RKO (cell line): ENCODE data around the gene RNF40.

ENCODE experiments used
- DNase-seq: peaks from one replicate; pipeline ENCODE4 v3.0.0-alpha.2; 2016; ENCODE audit warnings: low spot score

The RNF40 gene

DNA sequence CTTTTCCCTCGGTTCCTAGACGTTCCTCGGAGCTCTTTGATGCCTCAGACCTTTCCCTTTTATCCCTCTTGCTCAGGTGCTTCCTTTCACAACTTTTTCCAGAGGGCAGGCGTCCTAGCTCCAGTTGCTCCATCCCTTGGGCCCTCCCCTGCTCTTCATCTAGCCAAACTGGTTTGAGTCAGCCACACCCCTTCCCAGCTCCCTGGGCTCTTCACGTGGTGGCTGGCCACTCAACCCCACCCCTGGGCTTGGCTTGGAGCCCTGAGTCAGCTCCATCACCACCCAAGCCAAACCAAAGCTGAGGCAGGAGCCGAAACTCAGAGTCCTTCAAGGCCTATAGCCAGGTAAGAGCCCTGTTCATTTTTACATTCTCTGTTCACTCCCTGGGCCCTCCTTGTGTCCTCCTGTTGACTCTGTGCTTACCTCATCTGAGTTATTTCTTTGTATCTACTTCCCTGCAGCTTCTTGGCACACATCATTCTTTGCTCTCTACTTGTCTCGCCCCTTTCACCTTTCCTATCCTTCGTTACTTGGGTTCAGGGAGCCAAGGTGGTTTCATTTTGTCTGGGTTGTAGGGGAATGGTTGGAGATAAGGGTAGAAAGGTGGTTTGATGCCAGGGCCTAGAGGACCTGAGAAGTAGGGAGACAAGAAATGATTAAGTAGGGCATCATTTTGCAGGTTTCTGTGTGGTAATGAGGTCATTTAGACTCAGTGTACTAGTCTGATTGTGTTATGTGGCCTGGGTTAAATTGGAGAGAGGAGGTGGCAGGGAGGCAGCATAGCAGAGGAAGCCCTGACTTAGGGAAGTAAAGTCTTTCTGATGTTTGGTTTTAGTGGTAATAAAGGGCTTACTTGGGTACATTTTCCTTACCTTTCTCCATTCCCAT lies 21.5 kb upstream of the RNF40 start:
- DNase-seq, result no peak

- peak; percentile 45 for DNase-seq
Observed at GRCh38 chr16:30741461-30741914, 20.6 kb upstream of the RNF40 start.

DNA sequence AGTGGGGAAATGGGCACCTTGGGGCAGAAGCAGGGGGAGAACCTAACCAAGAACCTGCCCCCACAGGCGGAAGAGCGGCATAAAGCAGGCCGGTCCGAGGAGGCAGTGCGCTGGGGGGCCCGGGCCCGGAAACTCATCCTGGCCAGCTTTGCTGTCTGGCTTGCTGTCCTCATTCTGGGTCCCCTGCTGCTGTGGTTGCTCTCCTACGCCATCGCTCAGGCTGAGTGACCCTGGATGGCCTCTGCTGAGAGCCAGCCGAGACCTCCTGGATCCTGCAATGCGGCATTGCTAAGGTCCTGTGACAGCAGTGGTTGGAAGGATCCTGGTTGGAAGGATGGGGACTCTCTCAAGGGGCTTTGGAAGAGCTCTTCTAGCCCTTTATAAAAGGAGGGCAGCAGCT lies 18.4 kb upstream of the RNF40 start:
- no peak for DNase-seq

DNA sequence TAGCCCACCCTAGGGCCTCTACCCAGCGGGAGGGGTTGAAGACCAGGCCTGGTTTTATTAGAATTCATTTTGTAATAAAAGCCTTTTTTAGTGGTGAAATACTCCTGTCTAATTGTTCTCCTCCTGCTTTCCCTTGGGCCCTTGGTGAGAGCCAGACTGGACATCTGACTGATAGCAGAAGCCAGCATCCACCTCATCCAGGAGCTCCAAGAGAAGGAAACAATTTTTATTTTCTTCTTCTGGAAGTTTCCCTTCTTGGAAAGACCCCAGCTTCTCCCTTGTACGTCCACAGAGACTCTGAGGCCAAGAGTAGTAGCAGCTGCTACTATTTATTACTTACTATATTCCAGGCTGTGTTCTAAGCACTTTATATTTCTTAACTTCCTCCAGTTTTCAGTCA lies 17.9 kb upstream of the RNF40 start:
- DNase-seq, result no peak

DNA sequence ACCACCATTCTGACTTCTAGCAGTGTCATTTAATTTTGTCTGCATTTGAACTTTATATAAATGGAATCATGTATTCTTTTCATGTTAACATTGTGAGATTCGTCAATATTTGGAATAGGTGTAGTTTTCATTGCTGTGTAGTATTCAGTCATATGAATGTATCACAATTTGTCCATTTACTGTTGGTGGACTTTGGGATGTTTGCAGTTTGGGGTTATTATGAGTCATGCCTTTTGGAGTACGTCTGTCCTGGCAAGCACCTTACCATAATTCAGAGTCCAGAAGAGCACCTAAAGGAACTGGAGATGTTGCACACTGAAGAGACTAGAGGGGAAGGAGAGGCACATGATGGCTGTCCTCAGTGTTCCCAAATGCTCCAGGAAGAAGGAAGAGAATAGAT lies 17.0 kb upstream of the RNF40 start:
- DNase-seq, result no peak

DNA sequence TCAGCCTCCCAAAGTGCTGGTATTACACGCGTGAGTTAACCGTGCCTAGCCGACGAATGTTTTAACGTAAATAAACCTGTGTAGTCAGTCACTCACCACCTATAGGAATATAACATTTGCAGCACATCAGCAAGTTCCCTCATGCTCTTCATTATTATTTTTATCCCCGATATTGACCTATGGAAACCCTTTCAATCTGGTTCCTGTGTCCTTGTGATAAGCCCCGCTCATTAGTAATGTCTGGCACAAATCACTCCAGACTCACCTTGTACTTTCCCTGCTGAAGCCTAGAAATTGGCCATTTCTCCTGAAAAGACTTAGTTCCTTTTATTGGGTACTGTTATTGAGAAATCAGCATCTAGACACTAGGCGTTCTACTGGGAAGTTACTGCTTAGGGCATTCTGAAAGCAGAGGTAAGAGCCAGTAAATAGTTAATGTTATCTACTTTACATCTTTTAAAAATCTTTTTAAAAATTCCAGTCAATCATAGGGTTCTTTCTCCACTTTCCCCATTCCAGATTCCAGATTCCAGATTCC lies 15.4 kb upstream of the RNF40 start:
- no peak for DNase-seq

DNA sequence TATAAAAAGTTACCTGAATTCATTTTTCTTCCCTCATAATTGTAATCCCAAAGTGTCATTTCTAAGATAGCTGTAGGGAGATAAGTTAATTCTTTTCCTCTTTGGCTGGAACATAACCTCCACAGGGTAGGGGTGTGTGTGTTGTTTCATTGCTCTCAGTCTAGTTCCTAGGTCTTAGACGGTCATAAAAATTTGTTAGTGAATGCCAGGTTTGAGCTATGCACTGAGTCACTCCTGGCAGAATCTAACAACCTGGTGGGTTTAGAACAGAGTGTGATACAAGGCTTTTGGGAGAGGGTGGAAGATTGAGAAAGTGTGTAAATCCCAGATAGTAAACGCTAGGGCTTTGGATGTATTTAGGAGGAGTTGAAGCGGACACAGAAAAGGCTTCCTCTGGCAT lies 14.8 kb upstream of the RNF40 start:
- DNase-seq, result peak; percentile 53

GRCh38 chr16:30747799-30748633 lies 14.1 kb upstream of the RNF40 start, which contains the start of gene PHKG2:
Gene PHKG2, plus strand, starts transcription at chr16:30748425. Its CDS starts 396 bp downstream, at chr16:30748821.
- peak; percentile 99 for DNase-seq

DNA sequence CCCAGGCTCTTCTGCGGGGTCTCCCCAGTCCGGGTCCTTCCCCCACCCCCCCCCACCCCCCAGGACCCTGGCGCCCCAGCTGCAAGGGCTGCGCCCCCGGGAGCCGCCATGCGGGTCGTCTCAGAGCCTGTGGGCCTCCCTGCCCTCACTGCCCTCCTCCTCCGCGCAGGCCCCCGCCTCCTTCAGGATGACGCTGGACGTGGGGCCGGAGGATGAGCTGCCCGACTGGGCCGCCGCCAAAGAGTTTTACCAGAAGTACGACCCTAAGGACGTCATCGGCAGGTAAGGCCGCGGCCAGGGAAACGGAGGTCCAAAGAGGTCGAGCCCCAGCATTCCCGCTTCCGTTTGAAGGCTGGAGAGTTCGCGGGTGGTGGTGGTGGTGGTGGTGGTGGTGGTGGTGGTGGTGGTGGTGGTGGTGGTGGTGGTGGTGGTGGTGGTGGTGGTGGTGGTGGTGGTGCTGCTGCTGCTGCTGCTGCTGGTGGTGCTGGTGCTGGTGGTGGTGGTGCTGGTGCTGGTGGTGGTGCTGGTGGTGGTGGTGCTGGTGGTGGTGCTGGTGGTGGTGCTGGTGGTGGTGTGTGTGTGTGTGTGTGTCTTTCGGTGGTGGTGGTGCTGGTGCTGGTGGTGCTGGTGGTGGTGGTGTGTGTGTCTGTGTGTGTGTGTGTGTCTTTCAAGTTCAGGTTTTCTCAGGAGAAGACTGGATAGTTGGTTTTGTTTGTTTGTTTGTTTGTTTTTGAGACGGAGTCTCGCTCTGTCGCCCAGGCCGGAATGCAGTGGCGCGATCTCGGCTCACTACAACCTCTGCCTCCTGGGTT lies 13.3 kb upstream of the RNF40 start:
- peak; percentile 76 for DNase-seq

DNA sequence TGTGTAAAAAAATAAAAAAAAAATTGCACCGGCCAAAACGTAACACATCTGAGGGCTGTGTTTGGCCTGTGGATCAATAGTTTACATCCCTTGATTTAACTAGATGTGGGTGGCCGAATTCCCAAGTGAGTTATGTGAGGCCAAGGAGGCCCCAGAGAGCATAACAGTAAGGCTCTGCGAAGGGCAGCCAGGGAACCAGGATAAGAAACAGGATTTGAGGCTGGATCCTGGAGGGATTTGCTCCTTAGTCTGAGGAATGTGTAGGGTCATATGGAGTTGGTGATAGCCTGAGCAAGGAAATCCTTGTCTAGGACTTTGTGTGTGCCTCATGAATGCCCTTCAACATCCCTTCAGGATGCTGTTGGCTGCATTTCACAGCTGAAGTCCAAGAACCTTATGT lies 11.9 kb upstream of the RNF40 start:
- no peak for DNase-seq

DNA sequence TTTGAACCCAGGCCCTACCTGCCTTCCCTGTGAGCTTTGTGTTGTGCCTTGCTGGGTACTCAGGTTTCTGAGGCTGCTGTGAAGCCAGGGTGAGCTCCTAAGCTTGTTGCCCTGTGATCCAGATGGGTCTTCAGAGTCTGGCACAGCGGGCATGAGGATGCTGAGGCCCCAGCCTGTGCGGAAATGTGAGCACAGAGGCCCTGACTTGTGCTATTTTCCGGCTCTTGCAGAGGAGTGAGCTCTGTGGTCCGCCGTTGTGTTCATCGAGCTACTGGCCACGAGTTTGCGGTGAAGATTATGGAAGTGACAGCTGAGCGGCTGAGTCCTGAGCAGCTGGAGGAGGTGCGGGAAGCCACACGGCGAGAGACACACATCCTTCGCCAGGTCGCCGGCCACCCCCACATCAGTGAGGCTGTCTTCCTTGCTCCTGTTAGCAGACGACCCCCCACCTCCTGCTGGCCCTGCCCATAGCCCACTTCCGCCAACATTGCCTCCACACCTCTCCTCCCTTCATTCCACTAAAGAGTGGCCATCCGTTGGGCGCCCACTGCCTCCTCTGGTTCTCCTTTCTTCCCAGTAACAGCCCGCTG lies 11.2 kb upstream of the RNF40 start:
- no peak for DNase-seq

DNA sequence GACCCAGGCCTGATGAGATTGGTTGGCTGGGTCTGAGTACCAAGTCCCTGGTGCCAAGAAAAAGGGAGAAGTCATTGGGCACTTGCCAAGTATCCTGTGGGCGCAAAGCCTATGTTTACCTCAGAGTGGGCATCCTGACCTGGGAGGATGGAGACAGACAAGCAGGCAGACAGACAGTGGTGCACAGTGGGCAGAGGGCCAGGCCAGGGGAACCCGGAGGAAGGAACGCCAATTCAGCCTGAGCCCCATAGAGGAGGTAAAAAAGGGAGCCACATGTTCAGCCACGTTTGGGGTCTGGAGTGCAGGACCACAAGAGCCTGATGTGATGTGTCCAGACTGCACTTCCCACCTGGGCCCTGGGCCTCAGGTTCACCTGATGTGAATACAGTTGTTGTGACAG lies 8.5 kb upstream of the RNF40 start:
- no peak for DNase-seq

DNA sequence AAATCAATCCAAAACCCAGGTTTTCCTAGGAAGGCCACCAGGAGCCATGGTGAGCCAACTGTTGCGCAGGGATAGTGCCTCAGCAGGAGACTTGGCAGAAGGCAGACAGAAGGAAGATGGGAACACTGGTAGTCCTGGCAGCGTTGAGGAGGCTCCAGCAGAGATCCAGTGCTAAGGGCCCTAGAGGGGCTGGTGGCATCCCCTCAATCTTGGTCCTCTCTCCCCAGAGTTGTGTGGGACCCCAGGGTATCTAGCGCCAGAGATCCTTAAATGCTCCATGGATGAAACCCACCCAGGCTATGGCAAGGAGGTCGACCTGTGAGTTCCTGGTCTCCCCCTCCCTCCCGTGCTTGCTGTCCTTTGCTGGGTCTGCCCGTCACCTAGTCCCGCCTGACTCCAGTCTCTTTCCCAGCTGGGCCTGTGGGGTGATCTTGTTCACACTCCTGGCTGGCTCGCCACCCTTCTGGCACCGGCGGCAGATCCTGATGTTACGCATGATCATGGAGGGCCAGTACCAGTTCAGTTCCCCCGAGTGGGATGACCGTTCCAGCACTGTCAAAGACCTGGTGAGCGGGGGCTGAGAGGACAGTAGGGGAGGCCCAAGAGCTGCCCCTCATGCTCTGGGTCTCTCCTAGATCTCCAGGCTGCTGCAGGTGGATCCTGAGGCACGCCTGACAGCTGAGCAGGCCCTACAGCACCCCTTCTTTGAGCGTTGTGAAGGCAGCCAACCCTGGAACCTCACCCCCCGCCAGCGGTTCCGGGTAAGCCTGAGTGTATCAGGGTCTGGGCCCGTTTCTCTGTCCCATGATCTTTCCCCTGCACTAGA lies 6.0 kb upstream of the RNF40 start:
- no peak for DNase-seq

DNA sequence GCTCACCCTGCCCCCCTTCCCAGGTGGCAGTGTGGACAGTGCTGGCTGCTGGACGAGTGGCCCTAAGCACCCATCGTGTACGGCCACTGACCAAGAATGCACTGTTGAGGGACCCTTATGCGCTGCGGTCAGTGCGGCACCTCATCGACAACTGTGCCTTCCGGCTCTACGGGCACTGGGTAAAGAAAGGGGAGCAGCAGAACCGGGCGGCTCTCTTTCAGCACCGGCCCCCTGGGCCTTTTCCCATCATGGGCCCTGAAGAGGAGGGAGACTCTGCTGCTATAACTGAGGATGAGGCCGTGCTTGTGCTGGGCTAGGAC lies 5.4 kb upstream of the RNF40 start:
- no peak for DNase-seq

GRCh38 chr16:30757316-30757715 lies 4.8 kb upstream of the RNF40 start:
- DNase-seq, result no peak

DNA sequence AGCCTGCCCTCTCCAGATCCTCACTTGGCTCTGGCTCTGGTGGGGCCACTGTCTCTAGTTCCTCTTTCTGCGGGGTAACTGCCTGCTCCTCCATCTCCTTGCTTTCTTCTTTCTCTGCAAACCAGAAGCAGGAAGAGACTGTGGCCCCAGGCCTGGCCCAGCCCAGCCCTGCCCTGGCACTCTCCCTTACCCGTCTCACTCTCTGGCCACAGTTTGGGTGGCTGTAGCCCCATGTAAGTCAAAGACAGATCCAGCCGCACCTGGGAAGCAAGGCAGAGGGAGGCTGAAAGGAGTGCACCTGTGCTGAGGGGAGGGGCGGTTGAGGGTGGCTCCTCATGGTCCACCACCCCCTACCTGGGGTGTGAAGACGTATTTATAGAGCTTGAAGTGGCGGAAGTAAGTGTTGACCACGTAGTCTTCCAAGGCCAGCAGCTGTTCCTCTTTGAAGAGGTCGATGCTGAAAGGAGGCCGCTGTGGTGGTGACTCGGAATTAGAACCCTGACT lies 3.1 kb upstream of the RNF40 start:
- DNase-seq, result no peak

DNA sequence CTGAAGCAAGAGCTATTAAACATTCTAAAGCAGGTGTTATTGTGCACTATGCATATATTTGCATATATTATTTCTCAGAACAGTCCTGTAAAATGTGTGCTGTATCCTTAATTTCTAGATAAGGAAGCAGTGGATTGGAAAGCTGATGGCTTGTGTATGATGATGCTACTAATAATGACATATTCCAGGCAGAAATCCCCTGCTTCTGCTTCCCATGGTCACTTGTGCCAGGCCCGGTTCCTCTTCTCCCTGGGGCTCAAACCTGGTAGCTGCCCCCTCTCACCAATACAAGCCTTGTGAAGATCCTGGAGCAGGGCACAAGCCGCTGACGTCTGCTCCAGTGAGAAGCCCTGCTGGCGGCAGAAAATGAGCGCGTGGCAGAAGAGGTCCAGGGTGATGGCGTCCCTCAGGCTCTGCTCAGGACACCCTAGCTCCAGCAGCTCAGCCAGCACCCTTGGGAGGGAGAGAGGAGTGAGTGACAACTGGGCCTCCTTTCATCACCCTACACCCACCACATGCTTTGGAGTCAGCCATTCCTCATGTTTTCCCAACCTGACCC lies 2.0 kb upstream of the RNF40 start:
- peak; percentile 30 for DNase-seq

GRCh38 chr16:30760577-30761426 lies 1.3 kb upstream of the RNF40 start:
- no peak for DNase-seq

- DNase-seq, result peak; percentile 67
Observed at GRCh38 chr16:30761427-30761927, 645 bp upstream of the RNF40 start.
